Bone marrow (tissue), 2 donors: ENCODE results near the gene C5orf15.
"Not testable (repeated sequence)": the region's sequence is repeated elsewhere in the genome, so short reads cannot be mapped to it uniquely, and the experiment has no call there.

Source experiments
- DNase-seq, 2 donors: peaks; one replicate each; lab custom pipeline; 2025; lab: John Stamatoyannopoulos, UW

C5orf15 gene

DNA sequence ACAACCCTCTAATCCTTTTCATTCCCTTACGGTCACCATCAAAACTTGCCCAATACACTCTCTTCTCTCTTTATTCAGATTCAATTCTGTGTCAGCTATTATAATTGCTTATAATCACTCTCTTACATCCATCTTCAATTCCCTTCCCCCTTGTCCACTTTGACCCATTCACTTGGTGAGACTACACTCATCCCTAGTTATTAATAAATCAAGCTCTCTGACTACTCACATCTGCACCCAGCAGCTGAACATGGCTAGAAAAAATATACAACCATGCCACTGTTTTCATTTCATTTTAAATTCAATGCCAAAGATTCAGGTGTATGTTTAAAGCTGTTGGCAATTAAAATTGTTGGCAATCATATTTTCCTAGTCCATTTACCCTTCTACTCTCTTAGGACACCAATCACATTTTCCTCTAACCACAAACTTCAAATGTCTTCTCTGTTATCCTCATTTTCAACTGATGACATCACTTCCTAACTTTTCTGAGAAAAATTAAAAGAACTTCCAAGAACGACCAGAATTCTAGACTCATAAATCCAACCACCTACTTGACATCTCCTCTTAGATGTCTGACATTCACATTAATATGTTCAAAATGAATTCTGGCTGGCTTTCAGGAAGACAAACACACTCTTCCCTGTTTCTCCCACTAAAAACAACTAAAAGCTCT lies 5.5 kb downstream of the C5orf15 start:
- no peak for DNase-seq

DNA sequence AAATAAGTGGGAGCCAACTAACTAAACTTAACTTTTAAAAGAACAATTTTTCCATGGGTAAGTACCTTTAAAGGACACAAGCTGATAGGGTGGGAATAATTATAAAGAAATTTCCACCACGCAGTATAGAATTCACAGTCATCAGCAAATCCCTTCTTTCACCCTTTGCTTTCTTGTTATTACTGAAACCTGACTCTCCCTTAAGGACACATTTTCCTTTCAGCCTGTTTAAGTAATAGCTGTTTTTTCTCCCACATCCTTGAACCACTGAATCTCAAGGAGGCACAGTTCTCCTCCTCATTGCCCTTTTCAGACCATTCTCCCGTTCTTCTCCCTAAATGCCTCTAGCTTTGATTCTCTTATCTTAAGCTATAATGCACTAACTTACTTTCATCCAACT lies 6.3 kb downstream of the C5orf15 start:
- no peak for DNase-seq

DNA sequence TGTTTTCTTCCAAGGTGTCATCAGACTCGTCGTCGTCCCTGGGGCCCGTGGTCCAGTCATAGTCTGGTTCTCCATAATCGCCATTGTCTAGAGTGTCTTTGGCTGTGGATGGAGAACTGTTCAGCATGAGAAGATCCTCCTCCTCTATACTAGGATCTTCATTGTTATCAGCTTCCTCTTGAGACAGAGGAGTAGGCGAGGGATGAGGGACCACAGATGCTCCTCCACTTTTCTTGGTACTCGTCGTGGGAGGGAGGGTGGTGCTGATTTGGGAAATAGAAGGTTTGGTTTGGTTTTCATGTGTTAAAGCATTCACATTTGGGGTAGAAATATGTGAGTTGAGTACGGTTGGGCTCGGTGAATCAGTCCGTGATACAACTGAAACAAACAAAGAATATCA lies 8.8 kb downstream of the C5orf15 start:
- DNase-seq: no peak

DNA sequence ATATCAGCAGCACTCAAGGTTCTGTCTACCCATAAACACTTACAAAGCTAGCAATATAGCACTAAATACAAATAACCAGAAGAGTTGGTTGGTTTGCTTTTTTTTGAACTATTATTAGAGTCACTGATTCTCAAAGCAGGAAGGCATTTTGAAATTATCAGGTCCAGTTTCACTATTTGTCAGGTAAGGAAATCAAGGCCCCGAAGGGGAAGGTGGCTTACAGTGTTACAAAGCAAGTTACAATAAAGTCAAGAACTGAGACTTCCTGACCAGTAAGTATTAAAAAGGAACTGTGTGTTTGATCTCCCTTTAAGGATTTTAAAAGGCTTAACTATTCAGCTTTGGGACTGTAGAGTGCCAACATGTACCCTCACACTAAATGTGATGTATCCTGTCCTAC lies 10.8 kb downstream of the C5orf15 start:
- DNase-seq: no peak

DNA sequence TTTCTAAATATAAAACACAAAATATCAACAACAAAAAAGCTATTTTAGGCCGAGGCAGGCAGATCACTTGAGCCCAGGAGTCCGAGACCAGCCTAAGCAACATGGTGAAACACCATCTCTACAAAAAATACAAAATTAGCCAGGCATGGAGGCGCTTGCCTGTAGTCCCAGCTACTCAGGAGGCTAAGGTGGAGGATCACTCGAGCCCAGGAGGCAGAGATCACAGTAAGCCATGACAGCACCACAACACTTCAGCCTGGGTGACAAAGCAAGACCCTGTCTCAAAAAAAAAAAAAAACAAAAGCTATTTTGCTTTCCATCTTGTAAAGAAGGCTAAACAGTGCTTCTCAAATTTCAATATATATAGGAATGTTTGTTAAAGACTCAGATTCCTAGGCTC lies 11.3 kb downstream of the C5orf15 start:
- no peak for DNase-seq

DNA sequence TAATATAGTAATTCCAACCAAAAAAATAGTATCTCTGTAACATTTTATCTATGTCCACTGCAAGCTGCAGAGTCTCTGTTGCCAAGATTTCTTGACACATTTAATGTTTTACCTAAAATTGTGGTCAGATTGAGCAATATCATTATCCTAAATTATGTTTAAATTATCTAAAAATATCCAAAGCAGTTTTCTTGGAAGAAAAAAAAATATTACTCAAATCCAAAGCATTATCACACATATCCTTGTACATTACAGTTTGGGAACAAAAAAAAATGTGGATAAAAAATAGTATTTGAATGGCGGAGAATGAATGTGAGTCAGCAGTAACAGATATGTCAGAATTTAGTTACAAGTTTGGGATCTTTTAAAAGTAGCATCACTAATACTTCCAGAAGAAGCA lies 12.2 kb downstream of the C5orf15 start:
- not testable (repeated sequence) for DNase-seq

DNA sequence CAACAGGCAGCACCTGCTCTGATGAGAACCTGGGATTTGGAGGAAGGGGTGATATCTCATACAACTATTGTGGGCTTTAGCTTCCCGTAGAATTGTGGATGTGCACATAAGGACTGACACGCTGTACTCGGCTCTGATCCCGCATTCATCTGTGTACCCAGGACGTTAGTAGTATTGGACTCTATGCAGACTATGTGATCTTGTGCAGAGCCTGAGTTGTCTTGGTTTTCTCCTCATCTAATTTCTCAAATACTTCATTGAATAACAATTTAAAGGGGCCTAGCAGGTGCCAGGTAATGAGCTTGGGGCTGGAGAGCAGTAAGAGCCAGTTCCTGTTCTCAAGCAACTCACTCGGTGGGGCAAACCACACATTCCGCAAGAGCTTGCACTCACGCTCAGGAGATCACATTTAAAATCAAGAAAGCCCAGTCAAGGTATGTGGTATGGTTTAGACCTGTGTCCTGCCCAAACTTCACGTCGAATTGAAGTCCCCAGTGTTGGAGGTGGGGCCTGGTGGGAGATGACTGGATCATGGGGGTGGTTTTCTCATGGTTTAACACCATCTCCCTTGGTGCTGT lies 14.8 kb downstream of the C5orf15 start:
- DNase-seq: no peak

DNA sequence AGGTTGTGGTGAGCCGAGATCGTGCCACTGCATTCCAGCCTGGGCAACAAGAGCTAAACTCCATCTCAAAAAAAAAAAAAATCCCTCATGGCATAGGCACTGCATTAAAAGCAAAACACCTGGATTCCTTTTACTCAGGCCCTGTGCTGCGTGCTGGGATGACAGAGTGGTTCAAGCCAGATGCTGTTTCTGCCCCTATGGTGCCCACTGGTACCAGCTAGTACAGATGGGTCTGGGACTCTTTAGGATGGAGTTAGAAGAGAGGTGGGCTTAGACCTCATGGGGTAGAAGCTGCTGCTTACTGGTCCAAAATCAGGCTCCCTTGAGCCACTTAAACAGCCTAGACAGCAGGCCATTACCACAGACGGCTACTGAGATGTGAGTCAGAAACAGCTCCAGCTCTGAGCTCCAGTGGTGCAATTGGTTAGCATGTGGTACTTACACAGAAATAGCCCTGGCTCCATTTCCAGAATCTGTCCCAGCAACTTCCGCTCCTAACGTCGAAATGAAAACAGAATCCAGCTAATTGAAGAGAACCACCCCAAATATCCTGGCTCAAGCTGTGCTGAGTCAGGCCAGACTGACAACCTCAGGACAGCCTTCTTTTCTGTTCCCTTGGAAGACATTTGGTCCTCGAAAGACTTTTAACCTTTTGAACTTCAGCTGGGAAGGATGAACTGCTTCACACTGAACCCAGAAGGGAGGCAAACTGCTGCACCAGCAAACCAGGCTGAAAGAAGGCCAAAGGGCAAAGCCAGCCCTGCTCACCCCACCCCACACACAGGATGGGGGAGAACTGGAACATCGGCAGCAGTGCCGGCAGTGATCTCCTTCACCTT lies 15.5 kb downstream of the C5orf15 start:
- DNase-seq: no peak

DNA sequence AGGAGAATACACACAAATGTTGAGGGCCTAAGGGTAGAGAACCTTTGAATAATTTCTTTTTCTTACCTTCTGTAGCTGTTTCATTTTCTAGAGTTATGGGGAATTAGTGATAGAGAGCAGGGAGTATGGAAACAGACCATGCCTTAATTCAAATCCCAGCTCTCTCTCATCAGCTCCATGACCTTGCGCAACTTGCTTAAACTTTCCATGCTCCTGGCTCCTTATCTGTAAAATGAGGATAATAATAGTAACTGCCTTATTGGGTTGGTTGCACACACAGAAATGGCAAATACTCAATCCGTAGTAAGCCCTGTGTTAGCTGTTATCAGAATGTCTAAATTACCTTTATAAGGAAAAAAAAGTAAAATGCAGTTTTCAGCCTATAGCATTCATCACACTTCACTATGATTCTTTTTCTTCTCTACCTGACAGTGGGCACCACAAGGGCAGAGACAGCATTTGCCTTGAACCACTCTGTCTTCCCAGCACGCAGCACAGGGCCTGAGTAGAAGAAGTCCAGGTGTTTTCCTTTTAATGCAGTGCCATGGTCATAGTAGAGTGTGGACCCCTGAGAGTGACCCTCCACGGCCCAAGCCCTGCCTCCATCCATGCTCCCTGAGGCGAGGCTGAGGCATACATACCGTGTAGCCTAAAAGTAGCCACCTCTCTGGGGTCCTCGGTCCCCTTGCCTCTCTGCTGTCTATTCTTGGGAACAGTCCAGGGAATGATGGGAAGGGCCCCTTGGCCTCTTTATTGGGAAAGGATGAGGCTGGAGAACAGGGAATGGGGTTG lies 17.4 kb downstream of the C5orf15 start:
- no peak for DNase-seq

DNA sequence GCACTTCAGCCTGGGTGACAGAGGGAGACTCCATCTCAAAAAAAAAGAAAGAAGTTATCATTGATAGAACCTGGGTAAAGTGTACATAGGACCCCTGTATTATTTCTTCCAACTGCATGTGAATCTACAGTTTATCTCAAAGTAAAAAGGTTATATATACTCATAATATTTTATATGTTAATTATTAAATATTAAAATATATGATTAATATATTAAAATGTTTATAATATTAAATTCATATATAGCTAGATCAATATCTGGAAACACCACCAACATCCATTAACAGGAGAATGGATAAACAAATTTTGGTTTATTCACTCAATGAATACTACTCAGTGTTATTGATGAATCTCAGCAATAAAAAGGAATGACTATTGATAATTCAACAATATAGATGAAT lies 19.7 kb downstream of the C5orf15 start:
- DNase-seq: no peak

DNA sequence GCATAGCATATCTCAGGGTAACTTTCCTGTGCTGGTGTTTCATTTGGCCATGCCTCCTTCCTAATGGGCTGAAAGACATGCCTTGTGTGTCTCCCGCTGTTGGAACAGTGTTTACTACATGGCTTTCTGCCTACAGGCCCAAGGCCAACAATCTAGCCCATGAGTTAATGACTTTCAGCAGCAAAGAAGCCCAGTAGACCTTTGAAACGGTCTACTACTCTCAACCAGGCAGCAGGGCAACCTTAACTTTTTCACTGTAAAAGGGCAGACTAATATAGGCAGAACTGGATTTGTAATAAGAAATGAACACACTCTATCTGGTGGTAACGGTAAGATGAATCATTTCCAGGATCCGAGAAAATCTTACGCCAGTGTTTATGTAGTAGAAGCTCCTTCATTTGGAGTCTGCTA lies 21.0 kb downstream of the C5orf15 start:
- DNase-seq: no peak

DNA sequence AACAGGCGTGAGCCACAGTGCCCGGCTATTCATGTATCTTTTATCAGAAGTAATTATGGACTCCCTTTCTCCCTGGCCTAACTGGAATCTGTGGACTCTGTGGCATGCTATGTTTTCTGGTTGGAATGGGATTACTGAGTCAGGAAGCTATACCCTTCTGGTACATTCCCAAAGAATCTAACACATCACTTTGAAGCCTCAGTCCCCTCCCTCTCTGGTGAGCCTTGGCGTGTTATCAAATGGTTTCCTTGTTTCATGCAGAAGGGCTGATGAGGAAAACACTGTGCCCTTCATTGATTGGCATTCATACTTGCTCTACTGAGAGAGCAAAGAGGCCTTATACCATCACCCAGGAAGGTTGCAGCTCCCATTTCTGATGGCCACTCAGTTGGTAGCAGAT lies 22.9 kb downstream of the C5orf15 start:
- no peak for DNase-seq

DNA sequence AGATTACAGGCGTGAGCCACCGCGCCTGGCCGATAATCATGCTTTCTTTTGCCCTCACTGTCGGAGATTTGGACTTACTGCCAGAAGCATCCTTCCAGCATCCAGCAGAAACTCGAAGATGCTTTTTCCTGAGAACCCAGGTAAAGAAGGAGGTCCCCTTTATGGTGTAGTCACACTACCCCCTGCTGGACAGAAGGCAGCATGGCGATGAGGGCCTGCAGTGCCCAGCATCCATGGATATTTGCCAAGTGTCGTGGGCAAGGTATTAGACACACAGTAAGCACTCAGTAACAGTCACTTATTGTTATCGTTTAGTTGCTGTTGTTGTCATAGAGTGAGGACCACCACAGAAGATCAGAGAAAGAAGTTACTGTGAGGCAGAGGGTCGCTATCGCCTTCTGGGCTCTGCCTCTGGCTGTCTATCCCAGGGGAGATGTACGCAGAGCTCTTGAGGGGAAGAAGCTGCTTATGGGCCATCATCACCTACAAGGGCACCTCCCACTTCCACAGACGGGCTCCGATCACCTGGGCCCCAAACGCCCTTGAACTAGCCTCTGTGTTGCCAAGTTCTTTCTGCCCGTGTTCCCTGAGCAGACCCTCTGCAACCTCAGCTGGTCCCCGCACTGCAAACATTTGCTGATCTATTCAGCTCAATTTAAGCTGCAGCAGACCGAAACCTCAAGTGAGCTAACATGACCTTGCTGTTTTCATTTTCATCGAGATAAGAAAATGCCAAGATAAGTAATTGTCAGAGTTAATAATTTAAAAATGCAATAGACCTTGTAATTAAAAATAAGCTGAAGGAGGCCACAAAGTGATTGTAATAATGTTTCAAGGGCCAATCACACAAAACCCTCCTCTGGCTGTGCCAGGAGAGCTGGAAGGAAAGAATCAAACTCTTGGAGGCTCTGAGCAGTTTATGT lies 23.9 kb downstream of the C5orf15 start:
- DNase-seq: no peak

DNA sequence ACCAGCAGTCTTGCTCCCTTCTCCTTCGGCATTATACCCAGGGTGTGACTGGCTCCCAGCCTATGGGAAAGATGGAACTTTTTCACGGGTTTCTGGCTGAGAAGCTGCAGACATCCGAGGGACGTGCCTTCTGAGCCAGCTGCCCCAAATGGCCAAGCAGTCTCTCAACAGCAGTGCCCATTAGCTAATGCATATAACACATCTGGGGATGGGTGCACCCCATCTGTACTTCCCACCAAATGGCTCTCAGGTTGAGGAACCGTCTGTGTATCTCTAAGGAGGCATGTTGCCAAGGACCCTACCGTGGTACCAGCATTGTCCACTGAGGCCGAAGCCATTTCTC lies 25.0 kb downstream of the C5orf15 start:
- no peak for DNase-seq

DNA sequence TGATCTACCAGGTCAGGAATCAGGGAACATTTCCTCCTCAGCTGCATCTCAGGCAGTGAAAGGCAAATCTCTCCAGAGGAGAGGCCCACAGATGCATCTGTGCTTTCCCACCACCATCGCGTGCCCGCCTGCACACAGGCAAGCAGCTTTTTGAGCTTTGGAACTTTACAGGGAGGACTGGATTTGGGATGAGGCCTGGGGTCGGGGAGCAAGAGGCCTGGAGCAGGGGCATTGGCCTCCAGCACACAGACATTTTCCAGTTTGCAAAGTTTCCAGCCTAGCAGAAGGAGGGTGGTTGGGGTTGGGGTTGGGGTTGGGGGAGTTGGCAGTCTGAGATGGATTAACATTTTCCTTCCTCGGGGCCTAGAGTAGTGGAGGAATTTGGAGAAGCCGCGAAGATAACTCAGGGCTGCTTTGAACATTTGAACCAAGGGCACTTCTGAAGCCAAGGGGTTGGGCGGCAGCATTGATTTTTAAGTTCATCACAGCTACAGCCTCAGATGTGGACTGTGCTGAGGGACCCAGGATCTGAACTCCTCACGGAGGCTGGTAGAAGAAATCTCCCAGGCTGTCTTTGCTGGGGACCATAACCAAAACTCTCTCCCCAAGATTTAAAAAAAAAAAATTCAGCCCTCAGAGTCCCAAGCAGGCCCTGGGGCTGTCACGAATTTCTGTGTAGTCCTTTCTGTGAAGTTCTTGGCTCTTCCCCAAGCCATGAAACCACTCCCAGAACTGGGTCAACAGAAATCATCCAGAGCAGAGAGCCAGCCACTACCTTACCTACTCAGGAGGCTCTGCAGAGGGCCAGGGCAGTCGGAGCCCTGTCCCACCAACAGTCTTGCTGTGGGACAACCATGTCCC lies 25.6 kb downstream of the C5orf15 start:
- DNase-seq: no peak

DNA sequence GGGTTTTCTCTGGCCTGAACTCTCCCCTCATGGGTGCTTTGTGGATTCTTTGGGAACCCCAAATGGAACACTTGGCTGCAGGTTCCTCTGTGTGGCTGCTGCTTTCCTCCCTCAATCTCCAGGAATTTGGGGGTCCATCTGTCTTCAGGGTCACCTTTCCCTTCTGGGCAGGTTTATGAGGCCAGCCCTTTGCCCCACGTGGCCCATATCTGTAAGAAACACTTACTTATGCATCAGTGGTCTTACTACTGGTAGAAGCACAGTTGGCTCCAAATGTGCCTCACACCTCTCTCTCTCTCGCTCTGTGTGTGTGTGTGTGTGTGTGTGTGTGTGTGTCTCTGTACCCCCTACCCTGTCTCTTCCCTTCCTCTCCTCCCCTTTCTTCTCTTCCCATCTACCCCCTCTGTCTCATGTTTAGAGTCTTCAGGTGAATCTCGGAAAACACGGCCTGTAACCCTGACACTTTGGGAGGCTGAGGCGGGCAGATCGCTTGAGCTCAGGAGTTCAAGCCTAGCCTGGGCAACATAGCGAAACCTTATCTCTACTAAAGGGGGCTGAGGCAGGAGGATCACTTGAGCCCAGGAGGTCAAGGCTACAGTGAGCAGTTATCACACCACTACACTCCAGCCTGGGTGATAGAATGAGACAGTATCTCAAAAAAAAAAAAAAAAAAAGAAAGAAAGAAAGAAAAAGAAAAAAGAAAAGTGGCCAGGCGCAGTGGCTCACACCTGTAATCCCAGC lies 26.8 kb downstream of the C5orf15 start:
- DNase-seq: no peak

DNA sequence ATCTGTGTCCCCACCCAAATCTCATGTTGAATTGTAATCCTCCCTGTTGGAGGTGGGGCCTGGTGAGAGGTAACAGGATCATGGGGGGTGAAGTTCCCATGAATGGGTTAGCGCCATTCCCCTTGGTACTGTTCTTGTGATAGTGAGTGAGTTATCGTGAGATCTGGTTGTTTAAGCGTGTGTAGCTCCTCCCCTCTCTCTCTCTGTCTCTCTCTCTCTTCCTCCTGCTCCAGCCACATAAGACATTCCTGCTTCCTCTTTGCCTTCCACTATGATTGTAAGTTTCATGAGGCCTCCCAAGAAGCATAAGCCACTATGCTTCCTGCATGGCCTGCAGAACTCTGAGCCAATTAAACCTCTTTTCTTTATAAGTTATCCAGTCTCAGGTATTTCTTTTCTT lies 28.8 kb downstream of the C5orf15 start:
- no peak for DNase-seq

DNA sequence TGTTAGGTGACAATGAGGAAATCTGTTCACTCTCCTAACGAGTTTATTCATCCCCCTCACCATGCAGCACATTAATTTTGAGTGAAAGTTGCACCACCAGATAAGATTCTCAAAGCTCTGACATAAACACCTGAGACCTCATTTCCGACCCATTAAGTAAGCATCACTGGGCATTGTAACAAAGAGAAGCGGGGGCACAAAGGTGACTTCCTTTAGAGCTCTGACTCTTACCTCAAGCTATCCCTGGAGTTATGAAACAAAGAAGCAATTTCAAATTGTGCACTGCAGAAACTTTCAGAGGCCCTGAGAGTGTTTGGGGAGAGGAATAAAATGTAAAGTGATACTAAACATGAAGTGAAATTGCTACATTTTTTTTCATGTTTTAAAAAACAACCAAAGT lies 29.5 kb downstream of the C5orf15 start:
- DNase-seq: no peak

DNA sequence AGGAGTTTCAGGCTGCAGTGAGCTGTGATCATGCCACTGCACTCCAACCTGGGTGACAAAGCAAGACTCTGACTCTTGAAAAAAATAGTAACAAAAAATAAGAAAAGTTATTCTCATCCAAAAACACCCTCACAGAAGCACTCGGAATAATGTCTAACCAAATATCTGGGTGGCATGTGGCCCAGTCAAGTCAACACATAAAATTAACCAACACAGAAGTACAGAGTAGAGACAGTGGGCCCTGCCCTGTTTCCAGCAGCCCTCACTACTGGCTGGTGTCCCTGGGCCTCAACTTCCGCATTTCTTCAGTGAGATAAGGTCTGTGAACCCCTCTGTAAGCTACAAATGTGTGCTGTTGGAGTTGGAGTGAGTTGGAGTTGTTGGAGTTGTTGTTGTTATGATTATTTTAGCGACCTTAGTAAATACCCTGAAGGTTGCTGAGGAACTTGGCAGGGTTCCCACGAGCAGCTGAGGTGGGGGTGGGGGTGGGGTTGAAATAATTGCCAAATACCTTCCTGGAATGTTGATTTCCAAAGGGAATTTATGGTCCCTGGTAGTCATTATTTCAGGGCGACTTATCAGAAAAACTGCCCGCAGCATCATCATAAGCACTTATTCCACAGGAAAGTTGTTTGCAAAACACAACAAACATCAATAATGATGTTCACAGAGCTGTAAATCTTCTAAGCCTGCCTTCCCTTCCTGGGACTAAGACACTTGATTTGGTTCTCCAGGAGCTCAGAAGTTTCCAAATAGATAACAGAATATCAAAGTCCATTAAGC lies 30.2 kb downstream of the C5orf15 start:
- DNase-seq: no peak
